ENCODE data around the gene NBR1.
"Not testable (repeated sequence)": the region's sequence is repeated elsewhere in the genome, so short reads cannot be mapped to it uniquely, and the experiment has no call there.

Gene NBR1

GRCh38 chr17:43153197-43153835 lies 17.7 kb upstream of the NBR1 start:
- not testable (repeated sequence) for DNase-seq (ENCODE audit: low read depth)

GRCh38 chr17:43155666-43156065 lies 15.3 kb upstream of the NBR1 start:
- DNase-seq (ENCODE audit: low read depth) = no peak

GRCh38 chr17:43159232-43159631 lies 11.8 kb upstream of the NBR1 start:
- DNase-seq (ENCODE audit: low read depth) = not testable (repeated sequence)

GRCh38 chr17:43159957-43160356 lies 11.1 kb upstream of the NBR1 start:
- DNase-seq (ENCODE audit: low read depth) = not testable (repeated sequence)

GRCh38 chr17:43165971-43166370 lies 5.0 kb upstream of the NBR1 start:
- not testable (repeated sequence) for DNase-seq (ENCODE audit: low read depth)

GRCh38 chr17:43169561-43170139 lies 1.4 kb upstream of the NBR1 start:
- DNase-seq (ENCODE audit: low read depth) = no peak

- peak; percentile 62 for DNase-seq (ENCODE audit: low read depth)
These were observed 761 bp upstream of the NBR1 start for GRCh38 chr17:43170140-43170765.

- DNase-seq (ENCODE audit: low read depth) = no peak
These were observed 823 bp downstream of the NBR1 start for GRCh38 chr17:43171586-43172487.

- no peak for DNase-seq (ENCODE audit: low read depth)
These were observed 4.5 kb downstream of the NBR1 start for GRCh38 chr17:43175213-43176118.

GRCh38 chr17:43176119-43176570 lies 5.1 kb downstream of the NBR1 start:
- no peak for DNase-seq (ENCODE audit: low read depth)

- no peak for DNase-seq (ENCODE audit: low read depth)
These were observed 12.9 kb downstream of the NBR1 start for GRCh38 chr17:43183921-43184320.

GRCh38 chr17:43186656-43187055 lies 15.6 kb downstream of the NBR1 start:
- DNase-seq (ENCODE audit: low read depth) = not testable (repeated sequence)

GRCh38 chr17:43193251-43193650 lies 22.2 kb downstream of the NBR1 start:
- DNase-seq (ENCODE audit: low read depth) = no peak

GRCh38 chr17:43199633-43200032 lies 28.6 kb downstream of the NBR1 start:
- no peak for DNase-seq (ENCODE audit: low read depth)

- DNase-seq (ENCODE audit: low read depth) = no peak
These were observed 29.1 kb downstream of the NBR1 start for GRCh38 chr17:43200127-43200526.

- DNase-seq (ENCODE audit: low read depth) = not testable (repeated sequence)
These were observed 32.0 kb downstream of the NBR1 start for GRCh38 chr17:43203013-43203412.

- no peak for DNase-seq (ENCODE audit: low read depth)
These were observed 39.6 kb downstream of the NBR1 start for GRCh38 chr17:43210576-43210975.

GRCh38 chr17:43211123-43211479 lies 40.1 kb downstream of the NBR1 start:
- DNase-seq (ENCODE audit: low read depth) = no peak

GRCh38 chr17:43211480-43212402 lies 40.7 kb downstream of the NBR1 start, which contains the start of gene TMEM106A:
Gene TMEM106A, plus strand, starts transcription at chr17:43211875. Its CDS starts 1,167 bp downstream, at chr17:43213042.
- peak; percentile 45 for DNase-seq (ENCODE audit: low read depth)

Measured in stimulated activated CD8-positive, alpha-beta memory T cell treated with anti-CD3 and anti-CD28 coated beads, Interleukin-7, amount 100 ng/mL, for 24 hours (primary cell).